Nephron progenitor cell (in vitro differentiated cells): Measurements from ENCODE around the gene PALLD.
A peak's percentile ranks its signal among the peaks of the same experiment; 100 is the strongest.

Experiments used
- DNase-seq: peaks from one replicate; pipeline ENCODE4 v3.0.0; 2021
- H3K27ac Mint-ChIP-seq: 2 replicates; pipeline ENCODE4 v1.8.0; 2021; ENCODE audit warnings: mild to moderate bottlenecking, moderate library complexity, mixed read lengths
- H3K27me3 Mint-ChIP-seq: 2 replicates; pipeline ENCODE4 v1.8.0; 2021; ENCODE audit warnings: mild to moderate bottlenecking, low read depth, mixed read lengths; ENCODE audit not compliant: poor library complexity
- H3K36me3 Mint-ChIP-seq: 2 replicates; pipeline ENCODE4 v1.8.0; 2021; ENCODE audit warnings: low read depth, mixed read lengths
- H3K4me1 Mint-ChIP-seq: 2 replicates; pipeline ENCODE4 v1.8.0; 2021; ENCODE audit warnings: mixed read lengths
- H3K4me3 Mint-ChIP-seq: 2 replicates; pipeline ENCODE4 v1.8.0; 2021; ENCODE audit warnings: mild to moderate bottlenecking, moderate library complexity, mixed read lengths
- H3K9me3 Mint-ChIP-seq: 2 replicates; pipeline ENCODE4 v1.8.0; 2021; ENCODE audit warnings: mild to moderate bottlenecking, moderate library complexity, mixed read lengths
- TF ChIP-seq, protein P1 (sequence below): fragments of 200-600 bp; sonication (generic); IDR thresholded peaks from 2 replicates; pipeline ENCODE4 v1.5.0; 2021; ENCODE audit warnings: antibody characterized with exemption

PALLD gene

DNA sequence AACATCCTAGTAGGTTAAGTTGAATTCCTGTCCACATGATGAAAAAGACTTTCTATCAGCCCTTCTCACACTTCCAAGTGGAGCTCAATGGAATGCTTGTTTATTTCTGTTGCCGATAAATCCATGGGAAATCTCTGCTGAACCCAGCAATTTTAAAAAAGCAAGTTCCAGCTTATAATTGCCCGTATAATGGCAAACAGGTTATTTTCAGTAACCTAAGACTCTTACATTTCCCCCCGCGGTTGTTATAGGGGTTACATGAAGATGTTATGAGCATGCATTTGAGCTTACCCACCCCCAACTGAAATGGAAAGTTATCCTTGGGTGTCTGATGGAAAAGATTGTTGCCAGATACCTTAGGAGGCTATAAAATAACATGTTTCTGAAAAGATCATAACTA, 136.2 kb downstream of the PALLD start:
- TF ChIP-seq, protein P1, sequence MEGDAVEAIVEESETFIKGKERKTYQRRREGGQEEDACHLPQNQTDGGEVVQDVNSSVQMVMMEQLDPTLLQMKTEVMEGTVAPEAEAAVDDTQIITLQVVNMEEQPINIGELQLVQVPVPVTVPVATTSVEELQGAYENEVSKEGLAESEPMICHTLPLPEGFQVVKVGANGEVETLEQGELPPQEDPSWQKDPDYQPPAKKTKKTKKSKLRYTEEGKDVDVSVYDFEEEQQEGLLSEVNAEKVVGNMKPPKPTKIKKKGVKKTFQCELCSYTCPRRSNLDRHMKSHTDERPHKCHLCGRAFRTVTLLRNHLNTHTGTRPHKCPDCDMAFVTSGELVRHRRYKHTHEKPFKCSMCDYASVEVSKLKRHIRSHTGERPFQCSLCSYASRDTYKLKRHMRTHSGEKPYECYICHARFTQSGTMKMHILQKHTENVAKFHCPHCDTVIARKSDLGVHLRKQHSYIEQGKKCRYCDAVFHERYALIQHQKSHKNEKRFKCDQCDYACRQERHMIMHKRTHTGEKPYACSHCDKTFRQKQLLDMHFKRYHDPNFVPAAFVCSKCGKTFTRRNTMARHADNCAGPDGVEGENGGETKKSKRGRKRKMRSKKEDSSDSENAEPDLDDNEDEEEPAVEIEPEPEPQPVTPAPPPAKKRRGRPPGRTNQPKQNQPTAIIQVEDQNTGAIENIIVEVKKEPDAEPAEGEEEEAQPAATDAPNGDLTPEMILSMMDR = no peak
- Mint-ChIP-seq H3K27ac (peak overlapping the region; percentile 92), H3K4me1 (peaks cover 80% of the 10 kb centered on the region), H3K36me3 (no peaks in the 10 kb centered on the region), H3K4me3 (peak overlapping the region; percentile 97), H3K27me3 (no peaks in the 10 kb centered on the region), H3K9me3 (no peaks in the 10 kb centered on the region)
- DNase-seq = no peak

DNA sequence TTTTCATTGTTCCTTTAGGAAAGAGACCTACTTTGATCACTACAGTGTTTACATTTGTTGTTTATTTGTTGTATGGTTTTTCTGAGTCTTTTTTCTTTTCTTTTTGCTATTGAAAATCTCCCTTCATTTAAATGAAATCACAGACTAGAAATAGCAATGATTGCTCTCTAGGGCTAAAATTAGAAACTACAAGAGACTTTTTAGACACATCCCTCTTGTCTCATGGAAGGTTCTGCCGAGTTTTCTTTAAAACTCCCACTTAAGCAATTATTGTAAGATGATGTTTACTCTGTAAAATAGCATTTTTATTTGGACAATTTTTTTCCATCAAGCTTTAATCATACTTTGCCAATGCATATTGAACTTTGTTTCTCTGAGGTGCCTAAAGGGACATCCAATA, 136.6 kb downstream of the PALLD start:
- DNase-seq = no peak
- TF ChIP-seq, protein P1 = no peak
- H3K9me3 Mint-ChIP-seq = no peaks in the 10 kb centered on the region
- H3K4me3 Mint-ChIP-seq = peak overlapping the region; percentile 97
- H3K27ac Mint-ChIP-seq = peak overlapping the region; percentile 85
- no peaks in the 10 kb centered on the region for H3K27me3 Mint-ChIP-seq
- H3K36me3 Mint-ChIP-seq = no peaks in the 10 kb centered on the region
- peaks cover 81% of the 10 kb centered on the region for H3K4me1 Mint-ChIP-seq

DNA sequence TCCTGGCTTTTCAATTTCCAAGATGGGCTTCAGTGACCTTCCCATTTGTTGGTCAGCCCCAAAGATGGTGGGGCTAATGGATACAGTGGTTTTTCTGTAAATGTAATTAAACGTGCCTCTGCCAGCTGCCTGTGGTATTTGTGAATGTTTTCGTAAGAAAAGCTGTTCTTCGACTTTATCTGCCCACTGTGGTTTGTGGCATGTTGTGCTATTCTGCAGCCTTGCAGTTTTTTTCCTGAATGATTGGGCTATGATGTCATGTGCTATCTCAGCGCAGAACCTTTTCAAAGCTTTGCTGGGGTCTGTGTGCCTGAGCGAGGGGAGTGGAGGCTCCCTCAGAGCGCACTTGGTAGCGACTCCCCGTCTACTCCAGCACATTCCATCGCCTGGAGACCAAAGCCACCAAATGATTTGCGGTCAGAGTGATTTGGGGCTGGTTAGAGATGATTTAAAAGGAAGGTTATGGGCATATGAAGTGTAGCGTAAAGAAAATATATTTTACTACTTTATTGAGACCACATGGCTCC, 137.5 kb downstream of the PALLD start:
- TF ChIP-seq, protein P1 = no peak
- H3K4me1 Mint-ChIP-seq = peaks cover 78% of the 10 kb centered on the region
- H3K9me3 Mint-ChIP-seq = peaks cover 3% of the 10 kb centered on the region
- peak; percentile 50 for DNase-seq
- no peaks in the 10 kb centered on the region for H3K27me3 Mint-ChIP-seq
- peaks cover 5% of the 10 kb centered on the region for H3K36me3 Mint-ChIP-seq
- peak overlapping the region; percentile 97 for H3K4me3 Mint-ChIP-seq
- peak overlapping the region; percentile 95 for H3K27ac Mint-ChIP-seq

DNA sequence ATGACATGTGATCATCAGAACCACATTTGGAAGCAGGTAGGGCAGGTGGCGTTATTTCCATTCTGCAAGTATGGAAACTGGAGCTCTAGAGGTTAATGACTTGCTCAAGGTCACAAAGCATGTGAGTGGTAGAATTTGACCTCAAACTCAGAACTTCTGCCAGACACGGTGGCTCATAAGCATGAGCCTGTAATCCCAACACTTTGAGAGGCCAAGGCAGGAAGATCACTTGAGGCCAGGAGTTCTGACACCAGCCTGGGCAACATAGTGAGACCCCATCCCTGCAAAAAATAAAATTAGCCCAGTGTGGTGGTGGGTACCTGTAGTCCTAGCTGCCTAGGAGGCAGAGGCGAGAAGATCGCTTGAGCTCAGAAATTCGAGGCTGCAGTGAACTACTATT, 139.2 kb downstream of the PALLD start:
- H3K4me3 Mint-ChIP-seq = no peak overlapping the region
- peak overlapping the region; percentile 89 for H3K27ac Mint-ChIP-seq
- H3K4me1 Mint-ChIP-seq = peaks cover 77% of the 10 kb centered on the region

DNA sequence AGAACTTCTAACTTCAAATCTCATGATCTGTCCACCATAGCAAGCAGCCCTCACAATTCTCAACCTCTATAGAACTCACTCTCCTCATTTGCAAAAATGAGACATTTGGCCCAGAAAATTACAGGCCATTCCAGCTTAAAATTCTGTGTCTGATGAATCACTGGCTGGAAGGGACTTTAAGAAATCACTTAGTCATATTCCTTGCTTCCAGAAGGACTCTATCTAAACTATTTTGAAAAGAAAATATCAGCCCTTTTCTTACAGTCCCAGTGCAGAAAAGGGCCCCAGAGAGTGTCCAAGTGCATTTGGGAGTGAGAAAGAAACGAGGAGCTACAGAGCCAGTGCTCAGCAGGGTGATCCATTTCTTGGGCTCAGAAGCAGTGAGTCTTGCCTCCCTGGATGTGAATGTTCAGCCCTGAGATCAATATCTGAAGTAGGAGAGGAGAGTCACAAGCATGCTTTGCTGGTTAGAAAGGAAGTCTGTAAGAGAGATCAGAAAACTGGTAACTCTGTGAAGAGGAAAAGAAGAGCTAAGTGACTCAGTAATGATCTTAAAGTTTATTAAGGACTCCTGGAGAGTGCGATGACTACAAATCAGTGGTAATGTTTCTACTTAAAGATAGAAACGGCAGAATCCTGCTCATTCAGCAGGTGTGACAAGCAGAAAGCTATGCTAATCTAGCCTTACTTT, 139.8 kb downstream of the PALLD start:
- Mint-ChIP-seq H3K9me3 (peaks cover 10% of the 10 kb centered on the region), H3K4me1 (peaks cover 82% of the 10 kb centered on the region), H3K27ac (peak overlapping the region; percentile 89), H3K36me3 (peaks cover 16% of the 10 kb centered on the region), H3K27me3 (no peaks in the 10 kb centered on the region), H3K4me3 (no peak overlapping the region)
- no peak for DNase-seq
- TF ChIP-seq, protein P1 = no peak

More for the DNA sequence above, 139.2 kb downstream of the PALLD start:
- Mint-ChIP-seq H3K36me3 (peaks cover 16% of the 10 kb centered on the region), H3K9me3 (peaks cover 10% of the 10 kb centered on the region), H3K27me3 (no peaks in the 10 kb centered on the region)
- TF ChIP-seq, protein P1 = no peak
- no peak for DNase-seq
